HL-60 (cell line): Measurements from ENCODE around the gene PRG3.

Experiments used
- DNase-seq, 2 experiments: peaks; one replicate each; pipeline ENCODE4 v3.0.0-alpha.2; 2010 to 2020; ENCODE audit warnings: low read depth in 1 of 2, low spot score in 1 of 2
- H3K27ac ChIP-seq: fragments of 250-450 bp; sonication (Bioruptor Pico); replicated peaks from 2 replicates; pipeline ENCODE4 v1.5.1; 2020; ENCODE audit warnings: mild to moderate bottlenecking, moderate library complexity
- H3K27me3 ChIP-seq: fragments of 250-450 bp; sonication (Bioruptor Pico); 2 replicates; pipeline ENCODE4 v1.5.1; 2021; ENCODE audit warnings: mild to moderate bottlenecking, moderate library complexity; ENCODE audit not compliant: insufficient read depth, poor library complexity, severe bottlenecking
- H3K4me3 ChIP-seq: replicated peaks from 2 replicates; pipeline ENCODE4 v1.5.1; 2011; ENCODE audit warnings: mild to moderate bottlenecking, control low read depth, low read length; ENCODE audit not compliant: insufficient read depth
- CTCF ChIP-seq: IDR thresholded peaks from one replicate; pipeline ENCODE4 v1.5.1; 2011; ENCODE audit warnings: low read length, control low read depth, inconsistent platforms; ENCODE audit not compliant: insufficient read depth
- GABPA ChIP-seq: IDR thresholded peaks from 2 replicates; pipeline ENCODE4 v1.6.1; 2012; ENCODE audit warnings: low read depth
- POLR2AphosphoS5 ChIP-seq: IDR thresholded peaks from 2 replicates; pipeline ENCODE4 v1.6.1; 2012; ENCODE audit warnings: low read depth
- REST ChIP-seq: IDR thresholded peaks from 2 replicates; pipeline ENCODE4 v1.6.1; 2012; ENCODE audit warnings: low read depth; ENCODE audit not compliant: insufficient replicate concordance
- SPI1 ChIP-seq: IDR thresholded peaks from 2 replicates; pipeline ENCODE4 v1.6.1; 2012; ENCODE audit warnings: low read depth, mild to moderate bottlenecking, borderline replicate concordance

Gene PRG3

GRCh38 chr11:57416436-57416835 lies 35.5 kb upstream of the PRG3 start:
- no peak overlapping the region for H3K4me3 ChIP-seq
- no peak overlapping the region for H3K27ac ChIP-seq
- peak in 1 of 2 experiments; percentile 52 for DNase-seq
- H3K27me3 ChIP-seq = no peaks in the 10 kb centered on the region
- TF ChIP-seq GABPA (no peak), POLR2AphosphoS5 (no peak), SPI1 (no peak), CTCF (no peak), REST (no peak)

GRCh38 chr11:57414612-57415212 lies 33.8 kb upstream of the PRG3 start:
- peak in 1 of 2 experiments; percentile 63 for DNase-seq
- Histone ChIP-seq H3K27ac (no peak overlapping the region), H3K4me3 (no peak overlapping the region), H3K27me3 (no peaks in the 10 kb centered on the region)
- TF ChIP-seq POLR2AphosphoS5 (peak; percentile 73), GABPA (no peak)

GRCh38 chr11:57413681-57414080 lies 32.7 kb upstream of the PRG3 start:
- DNase-seq = peak in 1 of 2 experiments; percentile 56
- TF ChIP-seq REST (no peak), CTCF (no peak), GABPA (no peak), SPI1 (no peak), POLR2AphosphoS5 (no peak)
- Histone ChIP-seq H3K27ac (no peak overlapping the region), H3K4me3 (no peak overlapping the region), H3K27me3 (no peaks in the 10 kb centered on the region)

- Histone ChIP-seq H3K27me3 (no peaks in the 10 kb centered on the region), H3K27ac (no peak overlapping the region), H3K4me3 (no peak overlapping the region)
- TF ChIP-seq REST = no peak
- no peak for TF ChIP-seq GABPA
- no peak for TF ChIP-seq POLR2AphosphoS5
- no peak for TF ChIP-seq CTCF
- peak in 1 of 2 experiments; percentile 55 for DNase-seq
Observed at GRCh38 chr11:57410287-57410686, 29.3 kb upstream of the PRG3 start.
